GM12874 (cell line): ENCODE results near the gene TCP11L2.

Source experiments
- TF ChIP-seq, protein P1 (sequence below): IDR thresholded peaks from 2 replicates; pipeline ENCODE4 v1.5.1; 2011; ENCODE audit warnings: low read depth, mild to moderate bottlenecking, control low read depth, low read length, moderate library complexity; ENCODE audit not compliant: insufficient read depth

Gene TCP11L2

GRCh38 chr12:106333756-106334155 lies 31.2 kb downstream of the TCP11L2 start:
- TF ChIP-seq, protein P1, sequence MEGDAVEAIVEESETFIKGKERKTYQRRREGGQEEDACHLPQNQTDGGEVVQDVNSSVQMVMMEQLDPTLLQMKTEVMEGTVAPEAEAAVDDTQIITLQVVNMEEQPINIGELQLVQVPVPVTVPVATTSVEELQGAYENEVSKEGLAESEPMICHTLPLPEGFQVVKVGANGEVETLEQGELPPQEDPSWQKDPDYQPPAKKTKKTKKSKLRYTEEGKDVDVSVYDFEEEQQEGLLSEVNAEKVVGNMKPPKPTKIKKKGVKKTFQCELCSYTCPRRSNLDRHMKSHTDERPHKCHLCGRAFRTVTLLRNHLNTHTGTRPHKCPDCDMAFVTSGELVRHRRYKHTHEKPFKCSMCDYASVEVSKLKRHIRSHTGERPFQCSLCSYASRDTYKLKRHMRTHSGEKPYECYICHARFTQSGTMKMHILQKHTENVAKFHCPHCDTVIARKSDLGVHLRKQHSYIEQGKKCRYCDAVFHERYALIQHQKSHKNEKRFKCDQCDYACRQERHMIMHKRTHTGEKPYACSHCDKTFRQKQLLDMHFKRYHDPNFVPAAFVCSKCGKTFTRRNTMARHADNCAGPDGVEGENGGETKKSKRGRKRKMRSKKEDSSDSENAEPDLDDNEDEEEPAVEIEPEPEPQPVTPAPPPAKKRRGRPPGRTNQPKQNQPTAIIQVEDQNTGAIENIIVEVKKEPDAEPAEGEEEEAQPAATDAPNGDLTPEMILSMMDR: no peak

DNA sequence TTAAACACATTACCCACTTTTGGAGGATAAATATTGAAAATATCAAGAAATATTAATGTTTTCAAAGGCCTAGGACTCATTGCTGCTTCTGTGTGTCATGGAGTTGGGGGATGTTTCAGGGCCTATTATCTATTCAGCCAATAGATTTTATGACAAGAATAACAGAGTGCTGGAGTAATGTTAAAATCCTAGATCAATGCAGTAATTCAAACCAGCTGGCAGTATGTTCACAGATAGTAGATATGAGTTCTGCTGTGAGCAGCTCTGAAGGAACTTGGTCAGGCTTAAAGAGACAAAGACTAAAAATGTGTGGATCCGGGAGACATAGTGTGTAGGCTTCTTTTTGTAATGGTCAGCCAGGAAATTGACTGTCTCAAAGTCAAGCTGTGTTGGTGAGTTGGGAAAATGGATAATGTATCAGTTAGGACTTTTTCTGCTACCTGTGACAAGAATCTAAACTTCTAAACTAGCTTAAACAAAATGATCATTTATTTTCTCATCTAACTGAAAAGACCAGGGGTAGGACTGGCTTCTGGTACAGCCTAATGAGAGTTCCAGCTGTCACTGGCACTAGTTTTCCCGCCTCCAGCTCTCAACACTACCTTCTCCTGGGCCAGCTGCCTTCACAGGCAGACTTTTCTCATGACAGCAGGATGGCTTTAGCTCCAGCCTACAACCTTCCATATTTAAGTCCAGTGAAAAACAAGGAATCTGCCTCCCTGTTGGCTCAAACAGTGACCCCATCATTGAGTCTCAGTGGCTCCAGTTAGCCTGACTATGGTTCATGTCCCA lies 38.7 kb downstream of the TCP11L2 start:
- TF ChIP-seq, protein P1: no peak

- TF ChIP-seq, protein P1: no peak
These were observed 40.1 kb downstream of the TCP11L2 start for GRCh38 chr12:106342397-106343213.

GRCh38 chr12:106343214-106343528 lies 40.6 kb downstream of the TCP11L2 start:
- TF ChIP-seq, protein P1: no peak

DNA sequence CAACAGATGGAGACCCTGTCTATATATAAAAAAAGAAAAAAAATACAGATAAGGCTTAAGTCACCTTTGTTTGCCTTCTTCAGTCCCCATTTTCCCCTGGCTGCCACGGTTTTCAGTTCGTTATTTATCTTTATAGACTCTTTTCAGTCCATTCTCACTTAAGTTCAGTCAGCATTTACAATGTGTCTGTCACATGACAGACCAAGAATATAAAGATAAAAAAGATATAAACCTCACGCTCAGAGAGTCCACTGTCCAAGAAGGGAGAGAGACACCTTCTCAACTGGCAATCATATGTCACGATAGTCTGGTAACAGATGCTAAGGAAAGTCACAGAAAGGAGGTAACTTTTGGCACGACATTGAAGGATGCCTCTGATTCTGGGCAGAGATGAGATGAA lies 41.6 kb downstream of the TCP11L2 start:
- TF ChIP-seq, protein P1: no peak

DNA sequence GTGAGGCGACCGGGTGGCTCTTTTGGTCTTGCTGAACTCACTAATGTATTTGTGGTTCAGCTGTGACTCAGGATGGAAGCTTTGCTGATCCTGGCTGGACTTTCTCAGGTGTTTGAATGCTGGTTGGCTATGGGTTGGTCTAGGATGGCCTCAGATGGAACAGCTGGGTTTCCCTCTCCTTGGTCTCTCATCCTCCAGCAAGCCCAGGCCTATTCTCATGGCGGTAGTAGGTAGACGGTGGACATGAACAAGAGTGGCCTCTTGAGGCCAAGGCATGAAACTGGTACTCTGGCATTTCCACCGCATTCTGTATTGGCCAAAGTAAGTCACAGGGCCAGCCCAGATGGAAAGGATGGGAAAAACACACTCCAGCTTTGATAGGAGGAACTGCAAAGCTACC lies 43.2 kb downstream of the TCP11L2 start:
- TF ChIP-seq, protein P1: no peak

GRCh38 chr12:106348411-106348810 lies 45.9 kb downstream of the TCP11L2 start:
- TF ChIP-seq, protein P1: no peak
